GM12878 (cell line): ENCODE data around the gene TCERG1L. TPM values are rescaled to one million over a fixed set of nuclear protein-coding genes. Genes with fewer than 3 reads are reported as not detected.

Source experiments
- ATAC-seq: fragments of 200-7000 bp; cut with Tn5 transposase; 3 replicates; pipeline ENCODE4 v1.9.1; 2020; ENCODE audit warnings: mild to moderate bottlenecking, moderate library complexity
- BruUV-seq: library from RNA; stranded (reverse); fragments of 400-500 nt; replicated peaks from 2 replicates; lab custom pipeline; 2021; lab: Mats Ljungman, UMichigan
- CTCF ChIA-PET: fragments of 300-600 bp; sonication (Branson Sonifier 250); formaldehyde crosslinking; extraction: SDS; loops from one replicate; lab custom pipeline; 2021; ENCODE audit warnings: inconsistent platforms; lab: Yijun Ruan, JAX
- POLR2A ChIA-PET: fragments of 350-600 bp; formaldehyde crosslinking; extraction: SDS; loops from one replicate; lab custom pipeline; 2021; ENCODE audit warnings: inconsistent platforms; lab: Charles Lee
- RAD21 ChIA-PET: fragments of 300-600 bp; sonication (Branson Sonifier 250); formaldehyde crosslinking; loops from one replicate; lab custom pipeline; 2023; ENCODE audit warnings: antibody characterized with exemption; ENCODE audit not compliant: unreplicated experiment; lab: Charles Lee
- SMC1A ChIA-PET: fragments of 300-600 bp; sonication (Branson Sonifier 250); formaldehyde crosslinking; loops from one replicate; lab custom pipeline; 2023; ENCODE audit not compliant: unreplicated experiment, uncharacterized antibody; lab: Charles Lee
- DNase-seq: peaks from one replicate; pipeline ENCODE4 v3.0.0-alpha.2; 2011; ENCODE audit warnings: low read depth, low spot score
- FAIRE-seq: peaks from 3 replicates; lab custom pipeline; 2011; peaks lifted over from hg19 to GRCh38; lab: Jason Lieb, UNC
- H2AFZ ChIP-seq: 2 replicates; pipeline ENCODE4 v1.6.0; 2011; ENCODE audit warnings: low read depth, low read length, control low read depth; ENCODE audit not compliant: control insufficient read depth
- H3K27ac ChIP-seq: 2 replicates; pipeline ENCODE4 v1.5.1; 2011; ENCODE audit warnings: control low read depth; ENCODE audit not compliant: control insufficient read depth, insufficient read depth
- H3K27me3 ChIP-seq, 2 experiments: replicated peaks in 1 of 2; 2 replicates each; pipeline versions ENCODE4 v1.6.0 to v1.6.1; 2011; ENCODE audit warnings: low read length in 1 of 2; ENCODE audit not compliant: control insufficient read depth in 2 of 2, insufficient read depth in 2 of 2
- H3K36me3 ChIP-seq, 2 experiments: 2 replicates each; pipeline ENCODE4 v1.5.1; 2011; ENCODE audit warnings: low read length in 1 of 2; ENCODE audit not compliant: control insufficient read depth in 2 of 2, insufficient read depth in 2 of 2
- H3K4me1 ChIP-seq: 2 replicates; pipeline ENCODE4 v1.6.1; 2011; ENCODE audit warnings: mild to moderate bottlenecking, low read length, moderate library complexity, mixed read lengths; ENCODE audit not compliant: control insufficient read depth, insufficient read depth
- H3K4me2 ChIP-seq: 2 replicates; pipeline ENCODE4 v1.6.0; 2011; ENCODE audit warnings: control low read depth; ENCODE audit not compliant: control insufficient read depth, insufficient read depth
- H3K4me3 ChIP-seq: fragments of 200-600 bp; sonication (generic); 2 replicates; pipeline ENCODE4 v1.5.1; 2016
- H3K79me2 ChIP-seq: 2 replicates; pipeline ENCODE4 v1.6.0; 2011; ENCODE audit warnings: low read length; ENCODE audit not compliant: control insufficient read depth, insufficient read depth
- H3K9ac ChIP-seq: 2 replicates; pipeline ENCODE4 v1.8.0; 2011; ENCODE audit warnings: low read length, control low read depth, mixed read lengths; ENCODE audit not compliant: control insufficient read depth, insufficient read depth
- H3K9me3 ChIP-seq: replicated peaks from 3 replicates; pipeline ENCODE4 v1.5.1; 2011; ENCODE audit warnings: mild to moderate bottlenecking, low read length; ENCODE audit not compliant: control insufficient read depth, insufficient read depth
- H4K20me1 ChIP-seq: 2 replicates; pipeline ENCODE4 v1.6.0; 2011; ENCODE audit not compliant: control insufficient read depth, insufficient read depth
- BHLHE40 ChIP-seq, 2 experiments: fragments of 450-650 bp in 1 of 2; IDR thresholded peaks; 2 replicates each; pipeline ENCODE4 v1.6.1; 2011 to 2017; ENCODE audit warnings: low read depth in 2 of 2, borderline replicate concordance in 1 of 2, improper control_type of control experiment in 1 of 2, low read length in 1 of 2, mild to moderate bottlenecking in 1 of 2
- CTCF ChIP-seq, 3 experiments: IDR thresholded peaks in 2 of 3; conservative IDR thresholded peaks in 1 of 3; 2 replicates each; pipeline ENCODE4 v1.5.1; 2011; ENCODE audit warnings: low read depth in 3 of 3, low read length in 3 of 3, mild to moderate bottlenecking in 3 of 3, control low read depth in 2 of 3, moderate library complexity in 2 of 3, inconsistent platforms in 1 of 3, mixed read lengths in 1 of 3; ENCODE audit not compliant: control insufficient read depth in 2 of 3, insufficient read depth in 1 of 3; ENCODE audit errors: extremely low read depth in 1 of 3
- FOS ChIP-seq: IDR thresholded peaks from 3 replicates; pipeline ENCODE4 v1.6.1; 2011; ENCODE audit warnings: borderline replicate concordance; ENCODE audit not compliant: insufficient read length; ENCODE audit errors: extremely low read depth
- MYB ChIP-seq: fragments of 150-350 bp; IDR thresholded peaks from 2 replicates; pipeline ENCODE4 v1.6.1; 2014; ENCODE audit warnings: mild to moderate bottlenecking, low read depth, low read length, borderline replicate concordance
- MYC ChIP-seq: IDR thresholded peaks from 2 replicates; pipeline ENCODE4 v1.6.1; 2011; ENCODE audit warnings: mild to moderate bottlenecking, low read length, moderate library complexity, inconsistent platforms; ENCODE audit not compliant: insufficient read depth, insufficient replicate concordance, insufficient read length, severe bottlenecking
- NFXL1 ChIP-seq: fragments of 450-650 bp; IDR thresholded peaks from 2 replicates; pipeline ENCODE4 v1.6.1; 2017; ENCODE audit warnings: antibody characterized with exemption, mild to moderate bottlenecking, borderline replicate concordance
- NRF1 ChIP-seq: conservative IDR thresholded peaks from 2 replicates; pipeline ENCODE4 v1.6.1; 2011; ENCODE audit warnings: mild to moderate bottlenecking, low read depth, low read length, improper control_type of control experiment
- POLR2AphosphoS5 ChIP-seq: IDR thresholded peaks from 2 replicates; pipeline ENCODE4 v1.6.1; 2011; ENCODE audit warnings: mild to moderate bottlenecking, low read length, inconsistent platforms
- POU2F2 ChIP-seq: IDR thresholded peaks from 3 replicates; pipeline ENCODE4 v1.6.1; 2011; ENCODE audit warnings: low read depth, mild to moderate bottlenecking, low read length, borderline replicate concordance
- RB1 ChIP-seq: fragments of 450-650 bp; formaldehyde crosslinking; IDR thresholded peaks from 2 replicates; pipeline ENCODE4 v1.6.1; 2017; ENCODE audit warnings: mild to moderate bottlenecking, borderline replicate concordance
- RCOR1 ChIP-seq: conservative IDR thresholded peaks from 2 replicates; pipeline ENCODE4 v1.6.1; 2012; ENCODE audit warnings: low read depth, low read length, improper control_type of control experiment
- SIN3A ChIP-seq: IDR thresholded peaks from 2 replicates; pipeline ENCODE4 v1.6.1; 2012; ENCODE audit warnings: low read depth, low read length, improper control_type of control experiment
- SMAD1 ChIP-seq: fragments of 450-650 bp; IDR thresholded peaks from 2 replicates; pipeline ENCODE4 v1.6.1; 2018; ENCODE audit warnings: mild to moderate bottlenecking, low read depth; ENCODE audit not compliant: partially characterized antibody
- SMC3 ChIP-seq: IDR thresholded peaks from 2 replicates; pipeline ENCODE4 v1.6.1; 2011; ENCODE audit warnings: low read length, improper control_type of control experiment, borderline replicate concordance
- WGBS: methylation state at CpG from one replicate; pipeline ENCODE4 v1.1.6; 2016; ENCODE audit warnings: low lambda C conversion rate; ENCODE audit not compliant: insufficient replicate concordance, insufficient coverage; ENCODE audit errors: missing lambda C conversion rate; 5-methylcytosine and 5-hydroxymethylcytosine counted together
- in situ Hi-C: fragments of 300-500 bp; cut with MboI; formaldehyde crosslinking; loops from 9 replicates; pipeline ENCODE4 v1.14.3; 2018; ENCODE audit warnings: mixed read lengths
- intact Hi-C: fragments of 100-400 bp; cut with micrococcal nuclease; formaldehyde crosslinking; loops from one replicate; pipeline ENCODE4 v1.14.2; 2022; ENCODE audit not compliant: unreplicated experiment
- polyA plus RNA-seq, 11 experiments: library from polyadenylated mRNA; depleted of rRNA in 4 of 11; unstranded in 6 of 11; stranded (reverse) in 5 of 11; fragments of >200 nt; fragmentation: Nextera tagmentation in 4 of 11; fragmentation: Illumina TruSeq in 1 of 11; extraction: Ambion mirVana in 4 of 11; extraction: Trizol in 1 of 11; gene quantifications; 1 replicate in 1 of 11; 2 replicates in 10 of 11; pipeline versions ENCODE4 v1.2.1 to v1.2.3, GENCODE V29; 2011 to 2016; ENCODE audit warnings: inconsistent platforms in 2 of 11, missing spikeins in 2 of 11, low read depth in 1 of 11
- total RNA-seq, 4 experiments: library from RNA; depleted of rRNA in 3 of 4; stranded (reverse); fragments of >200 nt in 3 of 4; fragmentation: Illumina TruSeq in 1 of 4; extraction: Trizol in 1 of 4; gene quantifications; 2 replicates each; pipeline versions ENCODE4 v1.2.1 to v1.2.3, GENCODE V29; 2013 to 2021

The TCERG1L gene
- total and polyA plus RNA-seq, 10 of the 15 experiments (the other 5 are each of a cell fraction or from before 2014, with no cell fraction given): not detected

- Histone ChIP-seq H3K9me3 (no peaks in the 10 kb centered on the region; the same call in 2 of the 3 replicates), H3K9ac (no peak overlapping the region), H4K20me1 (no peaks in the 10 kb centered on the region), H3K27me3 (no peaks in the 10 kb centered on the region), H3K79me2 (no peaks in the 10 kb centered on the region), H2AFZ (no peak overlapping the region), H3K27ac (no peak overlapping the region), H3K36me3 (no peaks in the 10 kb centered on the region), H3K4me1 (no peaks in the 10 kb centered on the region), H3K4me3 (no peak overlapping the region), H3K4me2 (no peak overlapping the region)
- POLR2A ChIA-PET: no interaction called here
- peak; percentile 18; the same call in 1 of the 2 replicates for TF ChIP-seq SMC3
- peak; percentile 7 to 30 (median 13); a peak in 2 of 6 replicates for TF ChIP-seq CTCF (IDR thresholded peaks at IDR 0.05 in 2 of 3, conservative IDR thresholded peaks at IDR 0.05 in 1 of 3; ENCODE audit: control insufficient read depth in 2 of 3, extremely low read depth in 1 of 3, insufficient read depth in 1 of 3, low read depth in 3 of 3, low read length in 3 of 3)
- no peak for TF ChIP-seq SMAD1
- no peak for TF ChIP-seq RCOR1
- DNase-seq (no peak), ATAC-seq (no peak), FAIRE-seq (no peak)
- SMC1A ChIA-PET: no interaction called here
- CTCF ChIA-PET: no interaction called here
- 7% methylated on average over 8 of the region's 8 CpGs for WGBS
- in situ Hi-C loops (no loop called here), intact Hi-C loops (no loop called here)
- BruUV-seq: no TSS peak
- RAD21 ChIA-PET: no interaction called here
Measured at GRCh38 chr10:131242007-131242406, 69.5 kb downstream of the TCERG1L start.

- Histone ChIP-seq H3K79me2 (no peaks in the 10 kb centered on the region), H3K36me3 (no peaks in the 10 kb centered on the region), H4K20me1 (no peaks in the 10 kb centered on the region), H3K9me3 (no peaks in the 10 kb centered on the region; the same call in 2 of the 3 replicates), H3K4me3 (no peak overlapping the region), H3K4me1 (no peaks in the 10 kb centered on the region), H3K27ac (no peak overlapping the region), H2AFZ (no peak overlapping the region), H3K9ac (no peak overlapping the region), H3K4me2 (no peak overlapping the region), H3K27me3 (no peaks in the 10 kb centered on the region)
- ChIA-PET RAD21 (no interaction called here), POLR2A (no interaction called here), SMC1A (no interaction called here), CTCF (no interaction called here)
- WGBS: 30% methylated on average over 13 of the region's 16 CpGs
- in situ Hi-C loops: no loop called here
- TF ChIP-seq NFXL1 (no peak), FOS (no peak), NRF1 (no peak), MYB (no peak), SIN3A (no peak), POLR2AphosphoS5 (no peak), POU2F2 (no peak), BHLHE40 (IDR thresholded peaks at IDR 0.05; ENCODE audit: borderline replicate concordance in 1 of 2, low read depth in 2 of 2, low read length in 1 of 2) (no peak), MYC (no peak), RB1 (no peak)
- no TSS peak for BruUV-seq
- no peak for DNase-seq
- ATAC-seq: no peak
- intact Hi-C loops: no loop called here
- no peak for FAIRE-seq
Measured at GRCh38 chr10:131240691-131241090, 70.8 kb downstream of the TCERG1L start.
